ENCODE data around the gene PCAT6. TPM values are rescaled to one million over a fixed set of nuclear protein-coding genes. Genes with fewer than 3 reads are reported as not detected.
A peak's percentile ranks its signal among the peaks of the same experiment; 100 is the strongest.
"Not testable (repeated sequence)": the region's sequence is repeated elsewhere in the genome, so short reads cannot be mapped to it uniquely, and the experiment has no call there.

PCAT6 gene
- total RNA-seq, 2 experiments from 2014 or later: 0.61 TPM; not detected in 1

DNA sequence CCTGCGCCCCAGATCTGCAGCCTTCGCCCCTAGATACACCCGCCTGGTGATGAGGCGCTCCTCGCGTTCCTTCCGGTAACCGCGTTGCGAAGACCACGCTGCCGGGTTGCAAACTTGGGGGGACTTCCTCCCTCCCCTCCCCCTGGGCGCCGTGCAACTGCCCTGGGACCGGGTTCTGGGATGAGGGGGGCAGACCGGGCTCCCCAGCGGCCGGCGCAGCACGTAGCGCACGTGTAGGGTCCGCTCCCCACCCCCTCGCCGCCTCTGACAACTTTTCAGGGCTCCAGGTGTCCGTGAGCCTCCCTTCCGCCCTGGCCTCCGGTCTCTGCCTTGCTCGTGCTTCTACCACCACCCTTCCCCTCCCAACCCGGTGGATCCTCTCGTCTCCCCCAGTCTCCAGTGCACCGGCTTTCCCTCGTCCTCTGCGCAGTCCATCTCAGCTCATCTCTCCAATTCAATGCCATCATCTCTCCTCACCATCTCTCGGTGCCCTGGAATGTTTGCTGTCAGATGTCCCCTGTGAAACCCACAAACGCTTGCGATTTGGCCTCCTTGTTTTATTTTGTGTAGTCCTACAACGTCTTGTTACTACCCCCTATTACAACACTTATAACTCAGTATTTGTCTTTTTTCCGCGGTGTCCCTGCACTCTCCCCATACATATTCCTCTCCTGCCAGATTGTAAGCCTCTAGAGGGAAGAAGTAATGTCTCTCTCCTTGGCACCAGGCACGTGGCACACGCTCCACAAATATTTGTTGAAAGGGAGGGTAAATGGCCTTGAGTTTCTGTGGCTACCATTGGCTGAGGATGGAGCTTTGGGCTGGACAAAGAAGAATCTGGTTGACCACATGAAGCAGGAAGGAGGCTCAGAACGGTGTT lies 782 bp downstream of the PCAT6 start:
- ATAC-seq (ENCODE audit: low read depth) (peak; percentile 21), DNase-seq (peak; percentile 74)
- Mint-ChIP-seq H3K27ac (peak overlapping the region; percentile 91), H3K9me3 (no peaks in the 10 kb centered on the region), H3K36me3 (peaks cover under 1% of the 10 kb centered on the region), H3K27me3 (peaks cover 37% of the 10 kb centered on the region), H3K4me3 (peak overlapping the region; percentile 95), H3K4me1 (peaks cover 31% of the 10 kb centered on the region)
- POLR2A ChIA-PET: interaction anchor here (0.9 to 4.0 kb wide), 2 partner anchors 24 to 77 kb away, joined by 3 to 17 read pairs; partner anchors contain the start of gene RABIF

DNA sequence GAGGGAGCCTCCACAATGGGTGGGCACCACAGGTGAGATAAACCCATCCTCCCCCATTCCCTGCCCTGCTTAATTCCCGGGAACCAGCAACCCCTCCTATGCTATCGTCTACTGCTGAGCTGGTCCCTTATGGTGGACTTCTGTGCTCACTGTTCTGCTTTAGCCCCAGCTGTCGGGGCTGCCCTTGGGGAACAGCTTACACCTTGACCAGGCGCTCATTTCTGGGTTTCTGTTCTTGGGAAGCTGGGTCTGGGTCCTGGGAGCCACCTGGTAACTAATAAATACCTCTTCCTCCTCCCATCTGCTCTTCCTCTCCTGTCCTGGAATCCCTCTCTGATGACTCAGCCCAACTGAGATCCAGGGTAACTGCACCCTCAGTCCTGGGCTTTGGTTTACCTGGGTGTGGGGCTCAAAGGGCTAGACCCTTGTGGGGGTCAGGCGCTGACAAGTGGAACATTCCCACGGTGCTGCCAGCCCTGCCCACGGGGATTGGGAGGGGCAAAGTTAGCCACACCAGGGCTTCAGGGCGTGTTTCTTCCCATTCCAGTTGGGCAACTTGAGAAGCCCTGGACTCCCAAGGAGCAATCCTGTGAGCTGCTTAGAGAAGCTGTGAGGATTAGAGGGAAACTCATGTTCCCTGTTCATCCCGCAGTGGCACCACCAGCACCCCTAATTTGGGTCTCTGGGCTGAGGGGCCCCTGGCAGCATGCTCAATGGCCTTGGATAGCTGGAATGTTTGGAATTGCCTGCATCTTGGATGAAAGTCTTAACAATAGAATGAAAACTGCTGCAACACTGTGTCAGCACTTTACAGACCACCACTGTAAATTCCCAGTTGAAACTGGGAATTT lies 1.6 kb downstream of the PCAT6 start:
- DNase-seq (no peak), ATAC-seq (ENCODE audit: low read depth) (no peak)
- POLR2A ChIA-PET: no interaction called here
- H3K36me3 Mint-ChIP-seq: no peaks in the 10 kb centered on the region
- no peak overlapping the region for H3K27ac Mint-ChIP-seq
- peak overlapping the region; percentile 95 for H3K4me3 Mint-ChIP-seq
- H3K9me3 Mint-ChIP-seq: no peaks in the 10 kb centered on the region
- H3K4me1 Mint-ChIP-seq: peaks cover 30% of the 10 kb centered on the region
- peaks cover 39% of the 10 kb centered on the region for H3K27me3 Mint-ChIP-seq

DNA sequence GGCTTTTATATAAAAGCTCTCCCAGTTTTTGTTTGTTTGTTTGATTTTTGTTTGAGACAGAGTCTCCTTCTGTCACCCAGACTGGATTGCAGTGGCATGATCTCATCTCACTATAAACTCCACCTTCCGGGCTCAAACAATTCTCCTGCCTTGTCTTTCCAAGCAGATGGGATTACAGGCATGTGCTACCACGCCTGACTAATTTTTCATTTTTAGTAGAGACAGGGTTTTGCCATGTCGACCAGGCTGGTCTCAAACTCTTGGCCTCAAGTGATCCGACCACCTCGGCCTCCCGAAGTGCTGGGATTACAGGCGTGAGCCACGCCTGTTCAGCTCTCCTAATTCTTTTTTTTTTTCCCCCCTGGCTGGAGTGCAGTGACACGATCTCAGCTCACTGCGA lies 4.4 kb downstream of the PCAT6 start:
- Mint-ChIP-seq H3K4me1 (peaks cover 18% of the 10 kb centered on the region), H3K9me3 (no peaks in the 10 kb centered on the region), H3K36me3 (no peaks in the 10 kb centered on the region), H3K4me3 (no peak overlapping the region), H3K27ac (no peak overlapping the region), H3K27me3 (peaks cover 51% of the 10 kb centered on the region)
- ATAC-seq (ENCODE audit: low read depth) (no peak), DNase-seq (no peak)
- POLR2A ChIA-PET: no interaction called here

DNA sequence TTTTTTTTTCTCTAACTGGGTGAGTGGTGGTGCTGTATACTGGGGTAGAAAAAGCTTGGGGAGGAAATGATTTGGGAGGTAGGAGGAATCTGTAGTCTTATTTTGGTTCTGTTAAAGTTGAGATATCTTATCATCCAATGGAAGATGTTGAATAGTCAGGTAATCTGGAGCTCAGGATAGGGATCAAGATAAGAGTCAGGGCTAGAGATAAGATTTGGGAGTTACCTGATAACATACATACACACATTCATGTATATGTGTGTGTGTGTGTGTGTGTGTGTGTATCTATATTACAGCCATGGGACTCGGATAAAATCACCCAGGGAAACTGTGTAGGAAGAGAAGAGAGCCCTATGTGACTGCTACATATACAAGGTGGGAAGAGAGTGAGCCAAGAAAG lies 8.1 kb downstream of the PCAT6 start:
- POLR2A ChIA-PET: no interaction called here
- no peak overlapping the region for H3K27ac Mint-ChIP-seq
- DNase-seq: no peak
- no peak for ATAC-seq (ENCODE audit: low read depth)
- H3K4me3 Mint-ChIP-seq: no peak overlapping the region
- H3K9me3 Mint-ChIP-seq: no peaks in the 10 kb centered on the region
- no peaks in the 10 kb centered on the region for H3K4me1 Mint-ChIP-seq
- H3K27me3 Mint-ChIP-seq: peaks cover 42% of the 10 kb centered on the region
- no peaks in the 10 kb centered on the region for H3K36me3 Mint-ChIP-seq

DNA sequence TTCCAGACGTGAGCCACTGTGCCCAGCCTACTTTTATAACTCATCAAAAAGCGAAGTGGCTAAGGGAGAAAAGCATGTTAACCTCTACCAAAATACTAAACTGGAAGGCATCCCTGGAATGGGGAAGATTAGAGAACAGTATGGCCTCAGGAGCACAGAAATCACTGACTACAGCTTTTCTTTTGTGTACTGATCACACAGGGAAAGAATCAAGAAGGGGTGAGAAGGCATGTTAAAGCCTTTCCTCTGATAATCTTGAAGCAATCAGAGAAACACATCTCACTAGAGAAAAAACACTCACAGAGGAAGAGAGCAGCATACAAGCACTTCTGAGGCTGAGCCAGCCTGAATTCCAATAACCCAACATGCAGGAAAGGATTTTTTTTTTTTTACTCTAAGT lies 10.7 kb downstream of the PCAT6 start:
- no peaks in the 10 kb centered on the region for H3K36me3 Mint-ChIP-seq
- H3K9me3 Mint-ChIP-seq: no peaks in the 10 kb centered on the region
- POLR2A ChIA-PET: no interaction called here
- no peak for DNase-seq
- H3K4me3 Mint-ChIP-seq: no peak overlapping the region
- H3K27ac Mint-ChIP-seq: no peak overlapping the region
- no peaks in the 10 kb centered on the region for H3K4me1 Mint-ChIP-seq
- no peak for ATAC-seq (ENCODE audit: low read depth)
- H3K27me3 Mint-ChIP-seq: peaks cover 39% of the 10 kb centered on the region

DNA sequence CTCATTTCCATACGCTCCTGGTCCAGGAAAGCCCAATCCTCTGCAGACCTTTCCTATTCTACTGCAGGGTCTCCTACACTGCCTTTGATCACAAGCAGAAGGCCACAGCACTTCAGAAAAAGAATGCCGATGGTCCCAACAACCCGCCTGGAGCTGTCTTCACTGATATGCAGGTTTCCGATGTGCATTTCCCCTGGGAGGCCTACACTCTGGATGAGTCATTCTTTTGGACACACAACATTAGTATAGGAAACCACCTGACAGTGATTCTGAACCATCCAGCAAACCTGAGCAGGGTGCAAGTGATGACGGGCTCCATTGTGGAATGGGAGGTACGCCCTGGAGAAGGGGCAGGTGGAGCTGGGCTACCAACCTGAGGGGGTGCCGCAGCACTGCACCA lies 15.0 kb downstream of the PCAT6 start:
- no peak overlapping the region for H3K4me3 Mint-ChIP-seq
- POLR2A ChIA-PET: no interaction called here
- peaks cover 18% of the 10 kb centered on the region for H3K27me3 Mint-ChIP-seq
- no peaks in the 10 kb centered on the region for H3K36me3 Mint-ChIP-seq
- no peak overlapping the region for H3K27ac Mint-ChIP-seq
- H3K4me1 Mint-ChIP-seq: no peaks in the 10 kb centered on the region
- DNase-seq (no peak), ATAC-seq (ENCODE audit: low read depth) (no peak)
- H3K9me3 Mint-ChIP-seq: no peaks in the 10 kb centered on the region

DNA sequence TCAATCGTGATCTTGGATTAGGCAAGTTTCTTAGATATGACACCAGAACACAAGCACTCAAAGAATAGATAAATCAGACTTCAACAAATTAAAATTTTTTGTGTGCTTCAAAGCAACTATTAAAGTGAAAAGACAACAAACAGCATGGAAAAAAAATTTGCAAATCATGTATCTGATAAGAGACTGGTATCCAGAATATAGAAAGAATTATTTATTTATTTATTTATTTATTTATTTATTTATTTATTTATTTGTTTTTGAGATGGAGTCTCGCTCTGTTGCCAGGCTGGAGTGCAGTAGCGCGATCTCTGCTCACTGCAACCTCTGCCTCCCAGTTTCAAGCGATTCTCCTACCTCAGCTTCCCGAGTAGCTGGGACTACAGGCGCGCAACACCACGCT lies 18.5 kb downstream of the PCAT6 start:
- H3K36me3 Mint-ChIP-seq; H3K9me3 Mint-ChIP-seq; H3K27ac Mint-ChIP-seq; POLR2A ChIA-PET; H3K4me3 Mint-ChIP-seq; ATAC-seq (ENCODE audit: low read depth); DNase-seq: not testable (repeated sequence)
- peaks cover 14% of the 10 kb centered on the region for H3K27me3 Mint-ChIP-seq
- peaks cover 13% of the 10 kb centered on the region for H3K4me1 Mint-ChIP-seq

DNA sequence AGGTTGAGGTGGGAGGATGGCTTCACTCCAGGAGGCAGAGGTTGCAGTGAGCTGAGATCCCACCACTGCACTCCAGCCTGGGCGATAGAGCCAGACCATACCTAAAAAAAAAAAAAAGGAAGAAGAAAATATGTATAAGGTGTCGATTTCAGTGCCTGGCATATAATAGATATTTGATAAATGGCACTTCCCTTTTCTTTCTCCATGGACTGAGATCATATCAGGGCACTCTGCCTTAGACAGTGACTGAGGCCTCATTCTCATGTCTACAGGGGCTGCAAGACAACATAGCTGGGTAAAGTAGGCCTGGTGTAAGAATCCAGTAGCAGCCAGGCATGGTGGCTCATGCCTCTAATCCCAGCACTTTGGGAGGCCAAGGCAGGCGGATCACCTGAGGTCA lies 21.2 kb downstream of the PCAT6 start:
- Mint-ChIP-seq H3K27me3 (no peaks in the 10 kb centered on the region), H3K4me3 (no peak overlapping the region), H3K36me3 (no peaks in the 10 kb centered on the region), H3K9me3 (no peaks in the 10 kb centered on the region), H3K4me1 (peaks cover 40% of the 10 kb centered on the region), H3K27ac (no peak overlapping the region)
- DNase-seq (no peak), ATAC-seq (ENCODE audit: low read depth) (no peak)
- POLR2A ChIA-PET: no interaction called here

DNA sequence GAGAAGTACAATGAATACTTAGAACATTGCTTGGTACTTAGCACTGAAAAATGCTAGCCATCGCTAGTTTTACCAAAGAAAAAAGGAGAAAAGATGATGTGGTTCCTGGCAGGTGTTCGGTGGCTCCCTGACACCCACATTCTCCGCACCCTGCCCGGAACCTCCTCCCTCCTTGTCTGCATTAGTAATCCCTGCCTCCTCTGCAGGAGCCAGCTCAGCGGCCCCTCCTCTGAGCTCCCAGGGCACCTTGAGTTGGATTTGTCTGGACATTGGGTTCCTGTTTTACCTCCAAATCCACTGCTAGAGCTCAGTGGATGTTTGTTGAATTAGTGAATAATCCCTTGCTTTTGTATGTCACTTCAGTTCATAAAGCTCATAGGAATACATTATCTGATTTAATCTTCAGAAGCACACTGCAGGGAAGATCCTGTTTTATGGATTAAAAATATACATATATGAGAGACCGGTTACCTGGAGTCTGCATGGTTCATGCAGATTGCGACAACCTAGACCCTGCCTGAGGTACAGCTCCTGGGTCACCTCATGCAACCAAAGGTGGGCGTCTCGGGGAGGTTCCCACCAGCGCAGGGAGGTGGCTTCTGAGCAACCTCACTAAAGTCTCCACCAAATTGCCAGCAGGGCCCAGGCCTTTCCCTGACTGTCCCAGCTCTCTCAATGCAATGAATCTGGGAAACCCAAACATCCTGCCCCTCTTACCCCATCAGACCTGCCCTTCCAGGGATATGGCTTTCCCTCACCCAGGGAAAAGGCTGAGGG lies 24.2 kb downstream of the PCAT6 start:
- Mint-ChIP-seq H3K27ac (peak overlapping the region; percentile 47), H3K27me3 (no peaks in the 10 kb centered on the region), H3K4me1 (peaks cover 49% of the 10 kb centered on the region), H3K9me3 (no peaks in the 10 kb centered on the region), H3K36me3 (no peaks in the 10 kb centered on the region), H3K4me3 (peak overlapping the region; percentile 81)
- POLR2A ChIA-PET: interaction anchor here (0.9 to 2.4 kb wide), 5 partner anchors 15 to 54 kb away, joined by 3 to 17 read pairs (median 4); partner anchors contain the start of genes KDM5B, PCAT6 and RABIF
- ATAC-seq (ENCODE audit: low read depth) (peak; percentile 44), DNase-seq (no peak)

DNA sequence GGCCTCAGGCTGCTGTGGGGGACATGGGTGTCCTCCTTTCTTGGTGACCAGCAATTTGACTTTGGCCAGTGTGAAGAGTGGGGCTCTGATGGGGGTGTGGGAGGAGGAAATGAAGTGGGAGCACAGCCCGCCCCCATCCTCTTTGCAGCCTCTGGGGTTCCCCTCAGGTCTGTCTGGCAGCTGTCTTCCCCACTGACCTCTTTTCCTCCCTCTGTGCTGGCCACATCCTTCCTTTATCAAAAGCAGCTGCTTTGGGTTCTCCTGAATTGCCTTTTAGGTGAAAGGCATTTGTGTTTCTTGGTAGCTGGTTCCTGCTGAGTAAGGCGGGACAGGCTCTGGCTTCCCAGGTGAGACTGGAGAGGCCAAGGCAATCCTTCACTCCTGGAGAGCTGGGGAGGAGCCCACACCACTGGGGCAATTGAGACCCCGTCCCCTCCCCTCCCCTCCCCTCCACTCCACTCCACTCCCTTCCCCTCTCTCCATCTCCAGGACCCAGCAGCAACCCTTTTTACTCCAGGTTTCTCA lies 24.9 kb downstream of the PCAT6 start:
- POLR2A ChIA-PET: interaction anchor here (0.6 to 2.4 kb wide), 8 partner anchors 8 to 301 kb away, joined by 3 to 17 read pairs (median 4); partner anchors contain the start of genes KDM5B, PCAT6 and RABIF
- Mint-ChIP-seq H3K4me3 (peak overlapping the region; percentile 81), H3K27ac (peak overlapping the region; percentile 47), H3K27me3 (no peaks in the 10 kb centered on the region), H3K36me3 (no peaks in the 10 kb centered on the region), H3K9me3 (no peaks in the 10 kb centered on the region), H3K4me1 (peaks cover 49% of the 10 kb centered on the region)
- peak; percentile 90 for ATAC-seq (ENCODE audit: low read depth)
- peak; percentile 54 for DNase-seq

DNA sequence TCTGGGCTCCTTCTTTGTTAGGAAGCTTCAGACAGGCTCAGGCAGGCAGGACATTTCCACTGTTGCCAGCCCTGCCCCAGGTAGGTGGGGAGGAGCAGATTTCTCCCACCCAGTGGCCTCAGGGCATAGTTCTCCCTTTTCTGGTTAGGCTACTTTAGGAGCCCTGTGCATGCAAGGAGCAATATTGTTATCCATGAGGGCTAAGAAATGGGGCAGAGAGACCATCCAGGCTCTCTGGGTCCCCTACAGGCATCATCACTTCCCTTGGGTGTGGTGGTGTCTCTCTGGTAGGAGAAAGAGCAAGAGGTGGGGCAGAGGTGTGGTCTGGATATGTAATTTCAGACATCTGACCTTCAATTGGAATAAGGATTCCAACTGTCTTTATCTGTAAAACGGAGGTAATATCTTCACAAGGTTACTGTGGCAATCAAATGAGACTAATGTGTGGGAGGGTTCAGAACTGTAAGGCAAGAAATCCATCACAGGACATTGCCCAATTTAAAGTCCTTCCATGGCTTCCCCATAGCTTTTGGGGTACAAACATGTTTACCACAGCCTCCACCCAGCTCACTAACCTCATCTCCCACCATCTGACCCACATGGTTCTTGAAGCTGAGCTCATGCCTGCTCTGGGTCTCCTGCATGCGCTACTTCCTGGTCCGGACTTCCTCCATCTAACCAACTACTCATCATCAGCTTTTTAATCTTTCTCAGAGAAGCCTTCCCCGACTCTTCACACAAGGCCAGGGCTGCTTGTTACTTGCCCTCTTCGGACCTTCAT lies 26.1 kb downstream of the PCAT6 start:
- H3K4me1 Mint-ChIP-seq: peaks cover 49% of the 10 kb centered on the region
- H3K4me3 Mint-ChIP-seq: peak overlapping the region; percentile 50
- POLR2A ChIA-PET: interaction anchor here (1.0 to 2.4 kb wide), 4 partner anchors 9 to 52 kb away, joined by 3 to 17 read pairs (median 6); partner anchors contain the start of genes KDM5B, PCAT6 and RABIF
- no peaks in the 10 kb centered on the region for H3K9me3 Mint-ChIP-seq
- no peak for ATAC-seq (ENCODE audit: low read depth)
- H3K27ac Mint-ChIP-seq: peak overlapping the region; percentile 51
- peaks cover 2% of the 10 kb centered on the region for H3K27me3 Mint-ChIP-seq
- H3K36me3 Mint-ChIP-seq: no peaks in the 10 kb centered on the region
- DNase-seq: no peak

DNA sequence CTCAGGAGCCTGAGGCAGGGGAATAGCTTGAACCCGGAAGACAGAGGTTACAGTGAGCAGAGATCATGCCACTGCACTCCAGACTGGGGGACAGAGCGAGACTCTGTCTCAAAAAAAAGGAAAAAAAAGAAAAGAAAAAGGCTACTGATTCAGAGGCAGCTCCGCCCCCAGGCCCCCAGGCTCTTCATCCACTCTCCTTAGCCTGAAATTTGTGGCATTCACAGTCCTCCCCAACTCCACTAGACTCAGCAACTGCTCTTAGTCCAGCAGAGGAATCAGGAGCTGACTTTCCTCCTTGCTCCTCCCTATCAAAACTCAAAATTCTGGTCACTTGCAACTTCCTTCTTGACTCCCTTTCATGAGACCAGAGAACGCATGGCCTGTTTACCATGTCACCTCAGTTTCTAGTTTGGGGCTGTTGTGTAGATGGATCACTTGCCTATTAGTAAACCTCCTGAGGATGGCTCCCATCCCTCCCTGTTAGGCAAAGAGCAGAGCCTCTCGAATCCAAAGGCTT lies 27.1 kb downstream of the PCAT6 start:
- H3K4me3 Mint-ChIP-seq: peak overlapping the region; percentile 12
- ATAC-seq (ENCODE audit: low read depth): no peak
- H3K4me1 Mint-ChIP-seq: peaks cover 46% of the 10 kb centered on the region
- POLR2A ChIA-PET: no interaction called here
- H3K9me3 Mint-ChIP-seq: no peaks in the 10 kb centered on the region
- DNase-seq: no peak
- no peaks in the 10 kb centered on the region for H3K36me3 Mint-ChIP-seq
- no peak overlapping the region for H3K27ac Mint-ChIP-seq
- peaks cover 2% of the 10 kb centered on the region for H3K27me3 Mint-ChIP-seq
